ENCODE measurements around the gene ZNF615. TPM values are rescaled to one million over a fixed set of nuclear protein-coding genes. Genes with fewer than 3 reads are reported as not detected.
"Not testable (repeated sequence)": the region's sequence is repeated elsewhere in the genome, so short reads cannot be mapped to it uniquely, and the experiment has no call there.

The ZNF615 gene
- total RNA-seq, 2 donors from 2014 or later = 10.2 to 11.8 TPM

- Mint-ChIP-seq H3K4me3 (no peak overlapping the region), H3K36me3 (ENCODE audit: insufficient read depth in 2 of 2) (peaks cover 53 to 80% of the 10 kb centered on the region in 2 donors), H3K4me1 (ENCODE audit: low read depth) (no peaks in the 10 kb centered on the region), H3K9me3 (peaks cover 22 to 38% of the 10 kb centered on the region in 2 donors), H3K27me3 (ENCODE audit: low read depth) (no peaks in the 10 kb centered on the region), H3K27ac (peak overlapping the region; percentile 45)
- peak; percentile 20 to 23 for DNase-seq
- ATAC-seq (replicated peaks in 1 of 2) = no peak
Measured at GRCh38 chr19:51971624-51972023, 36.4 kb downstream of the ZNF615 start.

- Mint-ChIP-seq H3K36me3 (ENCODE audit: insufficient read depth in 2 of 2) (peaks cover 51 to 84% of the 10 kb centered on the region in 2 donors), H3K9me3 (peaks cover 19 to 36% of the 10 kb centered on the region in 2 donors), H3K27ac (no peak overlapping the region), H3K27me3 (ENCODE audit: low read depth) (no peaks in the 10 kb centered on the region), H3K4me3 (no peak overlapping the region), H3K4me1 (ENCODE audit: low read depth) (no peaks in the 10 kb centered on the region)
- DNase-seq = no peak
- no peak for ATAC-seq (replicated peaks in 1 of 2)
Measured at GRCh38 chr19:51970718-51971117, 37.3 kb downstream of the ZNF615 start.

GRCh38 chr19:51965583-51965982, 42.4 kb downstream of the ZNF615 start:
- ATAC-seq (replicated peaks in 1 of 2) = no peak
- no peaks in the 10 kb centered on the region for H3K4me1 Mint-ChIP-seq (ENCODE audit: low read depth)
- H3K9me3 Mint-ChIP-seq = peaks cover 35 to 42% of the 10 kb centered on the region in 2 donors

GRCh38 chr19:51960621-51961233, 47.3 kb downstream of the ZNF615 start:
- not testable (repeated sequence) for ATAC-seq (replicated peaks in 1 of 2); DNase-seq; H3K4me1 Mint-ChIP-seq (ENCODE audit: low read depth); H3K27me3 Mint-ChIP-seq (ENCODE audit: low read depth); H3K4me3 Mint-ChIP-seq; H3K27ac Mint-ChIP-seq
- peaks cover 42 to 45% of the 10 kb centered on the region in 2 donors for H3K9me3 Mint-ChIP-seq
- peaks cover 33 to 44% of the 10 kb centered on the region in 2 donors for H3K36me3 Mint-ChIP-seq (ENCODE audit: insufficient read depth in 2 of 2)

More at GRCh38 chr19:51965583-51965982, 42.4 kb downstream of the ZNF615 start:
- Mint-ChIP-seq H3K27me3 (ENCODE audit: low read depth) (no peaks in the 10 kb centered on the region), H3K4me3 (no peak overlapping the region), H3K36me3 (ENCODE audit: insufficient read depth in 2 of 2) (peaks cover 46 to 70% of the 10 kb centered on the region in 2 donors), H3K27ac (no peak overlapping the region)
- DNase-seq = no peak

GRCh38 chr19:51959791-51960190, 48.2 kb downstream of the ZNF615 start:
- Mint-ChIP-seq H3K36me3 (ENCODE audit: insufficient read depth in 2 of 2) (peaks cover 25 to 35% of the 10 kb centered on the region in 2 donors), H3K27ac (no peak overlapping the region), H3K4me1 (ENCODE audit: low read depth) (no peaks in the 10 kb centered on the region), H3K4me3 (no peak overlapping the region), H3K27me3 (ENCODE audit: low read depth) (no peaks in the 10 kb centered on the region), H3K9me3 (peaks cover 37 to 38% of the 10 kb centered on the region in 2 donors)
- ATAC-seq (replicated peaks in 1 of 2) (no peak), DNase-seq (no peak)

- H3K36me3 Mint-ChIP-seq (ENCODE audit: insufficient read depth in 2 of 2) = peaks cover 22 to 26% of the 10 kb centered on the region in 2 donors
- peaks cover 31 to 33% of the 10 kb centered on the region in 2 donors for H3K9me3 Mint-ChIP-seq
- not testable (repeated sequence) for DNase-seq; H3K4me3 Mint-ChIP-seq; H3K27me3 Mint-ChIP-seq (ENCODE audit: low read depth); H3K27ac Mint-ChIP-seq; ATAC-seq (replicated peaks in 1 of 2); H3K4me1 Mint-ChIP-seq (ENCODE audit: low read depth)
Measured at GRCh38 chr19:51957846-51958245, 50.2 kb downstream of the ZNF615 start.

- Mint-ChIP-seq H3K4me3 (no peak overlapping the region), H3K9me3 (peaks cover 22 to 40% of the 10 kb centered on the region in 2 donors), H3K27ac (no peak overlapping the region), H3K27me3 (ENCODE audit: low read depth) (no peaks in the 10 kb centered on the region), H3K36me3 (ENCODE audit: insufficient read depth in 2 of 2) (peaks cover 35 to 56% of the 10 kb centered on the region in 2 donors), H3K4me1 (ENCODE audit: low read depth) (no peaks in the 10 kb centered on the region)
- DNase-seq (no peak), ATAC-seq (replicated peaks in 1 of 2) (no peak)
Measured at GRCh38 chr19:51948975-51949374, 59.0 kb downstream of the ZNF615 start.

- Mint-ChIP-seq H3K27me3 (ENCODE audit: low read depth) (no peaks in the 10 kb centered on the region), H3K4me1 (ENCODE audit: low read depth) (no peaks in the 10 kb centered on the region), H3K4me3 (no peak overlapping the region), H3K9me3 (peaks cover 26 to 42% of the 10 kb centered on the region in 2 donors), H3K27ac (no peak overlapping the region), H3K36me3 (ENCODE audit: insufficient read depth in 2 of 2) (peaks cover 44 to 74% of the 10 kb centered on the region in 2 donors)
- no peak for ATAC-seq (replicated peaks in 1 of 2)
- no peak for DNase-seq
Measured at GRCh38 chr19:51946602-51947001, 61.4 kb downstream of the ZNF615 start.

- H3K4me1 Mint-ChIP-seq (ENCODE audit: low read depth) = no peaks in the 10 kb centered on the region
- no peaks in the 10 kb centered on the region for H3K27me3 Mint-ChIP-seq (ENCODE audit: low read depth)
- DNase-seq = no peak
- peaks cover 53 to 82% of the 10 kb centered on the region in 2 donors for H3K36me3 Mint-ChIP-seq (ENCODE audit: insufficient read depth in 2 of 2)
- no peak overlapping the region for H3K4me3 Mint-ChIP-seq
- no peak for ATAC-seq (replicated peaks in 1 of 2)
- peaks cover 25 to 48% of the 10 kb centered on the region in 2 donors for H3K9me3 Mint-ChIP-seq
- no peak overlapping the region for H3K27ac Mint-ChIP-seq
Measured at GRCh38 chr19:51944798-51945552, 63.0 kb downstream of the ZNF615 start.

Other genes starting within 250 kb of the ZNF615 start
- gene FPR2, start 247.0 kb downstream of the ZNF615 start, total RNA-seq = not detected
- not detected for gene FPR3, start 213.1 kb downstream of the ZNF615 start, total RNA-seq
- 10 to 100 TPM in 1 of 2 donors, 1 to 10 TPM in 1; 9.4 to 11.0 TPM for gene ZNF577, start 120.3 kb downstream of the ZNF615 start, total RNA-seq
- 10 to 100 TPM; 11.0 to 17.8 TPM for gene ZNF649, start 103.2 kb downstream of the ZNF615 start, total RNA-seq
- gene ZNF613, start 80.7 kb downstream of the ZNF615 start, total RNA-seq = 1 to 10 TPM; 4.2 to 4.3 TPM
- 10 to 100 TPM; 10.9 to 15.6 TPM for gene ZNF350, start 21.4 kb downstream of the ZNF615 start, total RNA-seq
- gene ZNF614, start 20.2 kb upstream of the ZNF615 start, total RNA-seq = 10 to 100 TPM; 11.5 TPM
- gene ZNF432, start 40.6 kb upstream of the ZNF615 start, total RNA-seq = 10 to 100 TPM; 13.1 to 14.3 TPM
- 10 to 100 TPM; 18.4 to 20.8 TPM for gene ZNF841, start 87.6 kb upstream of the ZNF615 start, total RNA-seq
- 10 to 100 TPM; 10.4 to 12.1 TPM for gene ZNF616, start 131.7 kb upstream of the ZNF615 start, total RNA-seq
- gene ZNF836, start 163.4 kb upstream of the ZNF615 start, total RNA-seq = 10 to 100 TPM; 15.3 to 18.2 TPM
- 100 to 1,000 TPM; 160 to 181 TPM for gene PPP2R1A, start 181.8 kb upstream of the ZNF615 start, total RNA-seq

Measured in activated T-cell treated with anti-CD3 and anti-CD28 coated beads, Interleukin-2, amount 50 U/mL, for 72 hours (primary cell).